Loucy (cell line): ENCODE measurements around the gene RALB.

Experiments used
- H2AFZ ChIP-seq: fragments of 200-600 bp; sonication (generic); 2 replicates; pipeline ENCODE4 v1.6.0; 2016; ENCODE audit warnings: antibody characterized with exemption, mild to moderate bottlenecking, low read length, moderate library complexity
- H3F3A ChIP-seq: fragments of 200-600 bp; 2 replicates; pipeline ENCODE4 v1.6.0; 2016; ENCODE audit warnings: antibody characterized with exemption, low read depth, mild to moderate bottlenecking
- H3K27me3 ChIP-seq: fragments of 200-600 bp; sonication (generic); 2 replicates; pipeline ENCODE4 v1.6.1; 2014; ENCODE audit warnings: low read length, mild to moderate bottlenecking; ENCODE audit not compliant: insufficient read depth, poor library complexity, severe bottlenecking
- H3K36me3 ChIP-seq: fragments of 200-600 bp; sonication (generic); 2 replicates; pipeline ENCODE4 v1.6.1; 2016; ENCODE audit warnings: low read length; ENCODE audit not compliant: insufficient read depth
- H3K4me1 ChIP-seq: fragments of 200-600 bp; sonication (generic); 2 replicates; pipeline ENCODE4 v1.5.1; 2014; ENCODE audit warnings: low read length, mild to moderate bottlenecking; ENCODE audit not compliant: insufficient read depth, poor library complexity, severe bottlenecking
- H3K4me2 ChIP-seq: fragments of 200-600 bp; sonication (generic); 2 replicates; pipeline ENCODE4 v1.6.0; 2014; ENCODE audit warnings: antibody characterized with exemption, low read length, low read depth, mild to moderate bottlenecking; ENCODE audit not compliant: poor library complexity, severe bottlenecking
- H3K4me3 ChIP-seq: fragments of 200-600 bp; sonication (generic); 2 replicates; pipeline ENCODE4 v1.5.1; 2014; ENCODE audit warnings: low read length, mild to moderate bottlenecking, mixed read lengths; ENCODE audit not compliant: poor library complexity, severe bottlenecking
- H3K79me2 ChIP-seq: fragments of 200-600 bp; sonication (generic); 2 replicates; pipeline ENCODE4 v1.6.1; 2014; ENCODE audit warnings: low read length; ENCODE audit not compliant: insufficient read depth
- H3K9ac ChIP-seq: fragments of 200-600 bp; sonication (generic); 2 replicates; pipeline ENCODE4 v1.6.0; 2014; ENCODE audit warnings: mild to moderate bottlenecking, low read depth, low read length, moderate library complexity; ENCODE audit not compliant: poor library complexity, severe bottlenecking
- H3K9me2 ChIP-seq: fragments of 200-600 bp; sonication (generic); replicated peaks from 2 replicates; pipeline ENCODE4 v1.6.1; 2016; ENCODE audit warnings: low read depth, low read length, mixed read lengths
- H3K9me3 ChIP-seq: fragments of 200-600 bp; sonication (generic); 2 replicates; pipeline ENCODE4 v1.6.1; 2014; ENCODE audit warnings: mild to moderate bottlenecking, antibody characterized with exemption, low read length, low read depth; ENCODE audit not compliant: insufficient read depth
- H4K20me1 ChIP-seq: fragments of 200-600 bp; sonication (generic); 2 replicates; pipeline ENCODE4 v1.6.0; 2014; ENCODE audit warnings: antibody characterized with exemption, low read length, mild to moderate bottlenecking; ENCODE audit not compliant: insufficient read depth, poor library complexity, severe bottlenecking
- EZH2phosphoT487 ChIP-seq: fragments of 200-600 bp; IDR thresholded peaks from 2 replicates; pipeline ENCODE4 v1.6.1; 2018; ENCODE audit warnings: antibody characterized with exemption, mild to moderate bottlenecking, moderate library complexity, borderline replicate concordance
- TF ChIP-seq, protein P1 (sequence below): fragments of 200-600 bp; sonication (generic); conservative IDR thresholded peaks from 2 replicates; pipeline ENCODE4 v1.5.1; 2014; ENCODE audit warnings: mild to moderate bottlenecking, antibody characterized with exemption, low read length

RALB gene

DNA sequence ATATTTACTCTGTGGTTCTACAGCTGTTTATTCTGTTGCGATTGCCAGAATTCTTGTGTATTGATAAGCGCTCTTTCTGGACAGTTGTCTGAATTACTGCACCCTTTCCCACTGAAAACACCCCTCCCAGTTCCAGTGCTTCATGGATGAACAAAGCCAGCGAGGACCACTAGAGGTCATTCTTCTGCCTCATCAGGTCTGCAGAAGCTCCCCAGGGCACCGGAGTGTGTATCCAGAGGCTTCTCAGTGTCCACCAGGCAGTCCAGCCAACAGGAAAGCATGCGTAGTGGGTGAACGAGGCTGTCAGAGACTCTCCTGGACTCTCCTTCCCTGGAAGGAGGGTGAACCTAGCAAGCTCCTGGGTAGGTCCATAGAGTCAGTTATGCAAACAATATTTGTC lies 52.6 kb downstream of the RALB start:
- TF ChIP-seq, protein P1, sequence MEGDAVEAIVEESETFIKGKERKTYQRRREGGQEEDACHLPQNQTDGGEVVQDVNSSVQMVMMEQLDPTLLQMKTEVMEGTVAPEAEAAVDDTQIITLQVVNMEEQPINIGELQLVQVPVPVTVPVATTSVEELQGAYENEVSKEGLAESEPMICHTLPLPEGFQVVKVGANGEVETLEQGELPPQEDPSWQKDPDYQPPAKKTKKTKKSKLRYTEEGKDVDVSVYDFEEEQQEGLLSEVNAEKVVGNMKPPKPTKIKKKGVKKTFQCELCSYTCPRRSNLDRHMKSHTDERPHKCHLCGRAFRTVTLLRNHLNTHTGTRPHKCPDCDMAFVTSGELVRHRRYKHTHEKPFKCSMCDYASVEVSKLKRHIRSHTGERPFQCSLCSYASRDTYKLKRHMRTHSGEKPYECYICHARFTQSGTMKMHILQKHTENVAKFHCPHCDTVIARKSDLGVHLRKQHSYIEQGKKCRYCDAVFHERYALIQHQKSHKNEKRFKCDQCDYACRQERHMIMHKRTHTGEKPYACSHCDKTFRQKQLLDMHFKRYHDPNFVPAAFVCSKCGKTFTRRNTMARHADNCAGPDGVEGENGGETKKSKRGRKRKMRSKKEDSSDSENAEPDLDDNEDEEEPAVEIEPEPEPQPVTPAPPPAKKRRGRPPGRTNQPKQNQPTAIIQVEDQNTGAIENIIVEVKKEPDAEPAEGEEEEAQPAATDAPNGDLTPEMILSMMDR: peak; percentile 51
- no peak for TF ChIP-seq EZH2phosphoT487
- H3K4me1 ChIP-seq: no peaks in the 10 kb centered on the region

GRCh38 chr2:120305937-120306490 lies 53.4 kb downstream of the RALB start:
- Histone ChIP-seq H3K9me3 (no peaks in the 10 kb centered on the region), H3K9ac (no peak overlapping the region)
- TF ChIP-seq, protein P1: no peak
- TF ChIP-seq EZH2phosphoT487: no peak

More for the DNA sequence above, 52.6 kb downstream of the RALB start:
- Histone ChIP-seq H3K9me3 (no peaks in the 10 kb centered on the region), H2AFZ (no peak overlapping the region), H3K9ac (no peak overlapping the region), H3K79me2 (no peaks in the 10 kb centered on the region), H3K27me3 (no peaks in the 10 kb centered on the region), H4K20me1 (no peaks in the 10 kb centered on the region), H3K36me3 (no peaks in the 10 kb centered on the region), H3K9me2 (no peaks in the 10 kb centered on the region), H3F3A (no peaks in the 10 kb centered on the region), H3K4me2 (no peak overlapping the region), H3K4me3 (no peak overlapping the region)

GRCh38 chr2:120307482-120307881 lies 54.8 kb downstream of the RALB start:
- H2AFZ ChIP-seq: no peak overlapping the region
- H3K4me1 ChIP-seq: no peaks in the 10 kb centered on the region
- no peaks in the 10 kb centered on the region for H3K27me3 ChIP-seq
- H3K4me2 ChIP-seq: no peak overlapping the region
- no peaks in the 10 kb centered on the region for H3K36me3 ChIP-seq
- H3F3A ChIP-seq: no peaks in the 10 kb centered on the region
- H3K9me2 ChIP-seq: no peaks in the 10 kb centered on the region
- H3K79me2 ChIP-seq: no peaks in the 10 kb centered on the region
- H3K9ac ChIP-seq: no peak overlapping the region
- no peak for TF ChIP-seq EZH2phosphoT487
- TF ChIP-seq, protein P1: no peak
- H4K20me1 ChIP-seq: no peaks in the 10 kb centered on the region
- no peak overlapping the region for H3K4me3 ChIP-seq
- H3K9me3 ChIP-seq: no peaks in the 10 kb centered on the region

More at GRCh38 chr2:120305937-120306490, 53.4 kb downstream of the RALB start:
- H3K27me3 ChIP-seq: no peaks in the 10 kb centered on the region
- no peaks in the 10 kb centered on the region for H3K79me2 ChIP-seq
- H4K20me1 ChIP-seq: no peaks in the 10 kb centered on the region
- H3K9me2 ChIP-seq: no peaks in the 10 kb centered on the region
- no peaks in the 10 kb centered on the region for H3K36me3 ChIP-seq
- H3K4me3 ChIP-seq: no peak overlapping the region
- H3K4me1 ChIP-seq: no peaks in the 10 kb centered on the region
- no peaks in the 10 kb centered on the region for H3F3A ChIP-seq
- no peak overlapping the region for H3K4me2 ChIP-seq
- no peak overlapping the region for H2AFZ ChIP-seq
